CD4-positive, alpha-beta T cell treated with Interferon alpha-2 for 1 hour (primary cell): Measurements from ENCODE around the gene SH2D4B.
A peak's percentile ranks its signal among the peaks of the same experiment; 100 is the strongest.

Experiments used
- DNase-seq, 2 donors: peaks; one replicate each; pipeline ENCODE4 v3.0.0-alpha.2; 2020 to 2022

The SH2D4B gene

GRCh38 chr10:80504158-80504811 lies 33.4 kb upstream of the SH2D4B start:
- no peak for DNase-seq

- DNase-seq = no peak
Observed at GRCh38 chr10:80504897-80505465, 32.7 kb upstream of the SH2D4B start.

GRCh38 chr10:80506189-80506575 lies 31.5 kb upstream of the SH2D4B start:
- DNase-seq = no peak

DNA sequence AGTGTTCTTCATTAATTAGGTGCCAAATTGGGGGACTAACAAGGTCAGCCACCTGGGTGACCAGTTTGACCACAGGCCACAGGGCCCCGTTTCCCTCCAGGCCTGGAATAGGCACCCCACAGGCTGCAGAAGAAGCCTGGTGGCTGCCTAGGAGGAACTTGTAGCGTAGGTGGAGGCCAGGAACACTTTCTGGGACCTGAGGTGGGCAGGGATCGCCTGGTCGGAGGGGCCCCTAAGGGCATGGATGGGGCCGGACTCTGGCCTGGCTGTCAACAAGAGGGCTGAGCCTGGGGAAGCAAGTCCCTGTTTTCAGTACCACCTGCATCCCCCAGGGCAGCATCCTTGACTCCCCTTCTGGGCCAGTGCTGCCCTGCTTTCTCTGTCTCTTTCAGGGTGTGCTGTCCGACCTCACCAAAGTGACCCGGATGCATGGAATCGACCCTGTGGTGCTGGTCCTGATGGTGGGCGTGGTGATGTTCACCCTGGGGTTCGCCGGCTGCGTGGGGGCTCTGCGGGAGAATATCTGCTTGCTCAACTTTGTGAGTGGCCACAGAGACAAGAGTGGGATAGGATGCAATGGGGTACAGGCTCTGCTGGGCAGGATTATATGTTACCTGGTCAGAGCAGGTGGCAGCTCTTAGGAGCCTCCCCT lies 30.7 kb upstream of the SH2D4B start:
- no peak for DNase-seq

DNA sequence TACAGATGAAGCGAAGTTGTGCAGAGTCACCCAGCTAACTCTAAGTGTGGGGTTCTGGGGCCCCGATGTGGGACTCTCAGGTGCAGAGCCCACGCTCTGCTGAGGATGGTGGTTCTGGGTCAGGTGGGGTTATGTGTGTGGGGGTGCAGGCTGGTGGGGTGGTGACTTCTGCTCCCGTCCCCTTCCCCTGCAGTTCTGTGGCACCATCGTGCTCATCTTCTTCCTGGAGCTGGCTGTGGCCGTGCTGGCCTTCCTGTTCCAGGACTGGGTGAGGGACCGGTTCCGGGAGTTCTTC lies 28.6 kb upstream of the SH2D4B start:
- DNase-seq = no peak

DNA sequence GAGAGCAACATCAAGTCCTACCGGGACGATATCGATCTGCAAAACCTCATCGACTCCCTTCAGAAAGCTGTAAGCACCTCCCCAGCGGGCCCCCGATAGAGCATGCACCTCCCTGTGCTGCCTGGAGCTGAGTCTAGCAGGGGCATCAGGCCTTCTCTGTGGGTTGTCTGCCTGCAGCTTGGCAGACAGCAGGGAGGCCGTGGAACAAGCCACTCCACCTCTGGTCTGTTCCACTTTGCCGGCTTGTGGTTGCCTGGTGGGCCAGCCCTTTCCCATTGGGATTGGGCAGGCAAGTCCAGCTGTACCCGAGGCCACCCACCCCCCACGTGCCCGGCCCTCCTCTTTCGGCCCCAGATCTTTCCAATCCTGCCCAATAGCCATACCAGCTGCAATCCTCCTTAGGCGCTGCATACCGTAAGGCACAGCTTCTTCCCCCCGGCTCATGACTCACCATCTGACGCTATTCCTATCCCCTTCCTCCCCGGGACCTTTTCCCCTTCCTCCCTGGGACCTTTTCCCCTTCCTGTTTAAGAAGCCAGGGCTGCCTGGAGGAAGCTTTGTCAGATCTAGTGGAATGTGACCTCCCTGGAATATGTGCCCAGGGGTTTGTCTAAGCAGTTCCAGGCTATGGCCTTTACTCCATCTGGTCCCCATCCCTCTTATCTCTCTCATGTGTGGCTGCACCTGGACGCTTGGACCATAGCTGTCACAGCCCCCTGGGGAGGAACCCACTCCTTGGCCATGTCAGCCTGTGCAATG lies 28.1 kb upstream of the SH2D4B start:
- DNase-seq = no peak

- DNase-seq = no peak
Observed at GRCh38 chr10:80512031-80512526, 25.6 kb upstream of the SH2D4B start.

DNA sequence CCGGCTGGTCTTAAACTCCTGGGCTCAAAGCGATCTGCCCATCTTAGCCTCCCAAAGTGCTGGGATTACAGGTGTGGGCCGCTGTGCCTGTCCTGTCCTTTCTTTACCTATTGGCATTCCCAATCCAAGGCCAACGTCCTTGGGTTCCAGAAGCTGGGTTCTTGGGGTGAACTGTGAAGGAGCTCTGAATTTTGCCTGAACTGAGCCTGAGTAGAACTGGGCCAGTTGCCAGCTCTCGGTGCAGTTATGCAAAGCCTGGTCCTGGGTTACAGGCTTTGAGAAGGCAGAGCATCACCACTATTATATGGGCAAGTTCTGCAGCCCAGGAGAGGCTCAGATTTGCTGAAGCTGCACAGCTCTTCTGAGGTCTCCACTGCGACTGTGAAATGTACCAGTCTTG lies 24.6 kb upstream of the SH2D4B start:
- no peak for DNase-seq

GRCh38 chr10:80515511-80515910 lies 22.2 kb upstream of the SH2D4B start:
- DNase-seq = no peak

DNA sequence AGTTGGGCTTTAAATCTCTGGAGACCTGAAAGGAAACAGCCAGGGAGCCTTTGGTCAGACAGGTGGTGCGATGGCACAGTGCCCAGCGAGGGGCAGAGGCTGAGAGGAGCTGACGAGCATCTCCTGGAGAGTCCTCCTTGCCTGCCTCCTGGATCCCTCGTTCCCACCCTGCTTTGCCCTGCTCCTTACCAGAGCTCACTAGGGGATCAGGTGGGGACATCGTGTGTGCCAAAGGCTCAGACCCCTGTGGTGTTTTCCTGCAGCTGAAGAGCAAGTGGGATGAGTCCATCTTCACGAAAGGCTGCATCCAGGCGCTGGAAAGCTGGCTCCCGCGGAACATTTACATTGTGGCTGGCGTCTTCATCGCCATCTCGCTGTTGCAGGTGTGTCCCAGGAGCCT lies 21.8 kb upstream of the SH2D4B start:
- no peak for DNase-seq

GRCh38 chr10:80516506-80517075 lies 21.1 kb upstream of the SH2D4B start:
- DNase-seq = no peak

DNA sequence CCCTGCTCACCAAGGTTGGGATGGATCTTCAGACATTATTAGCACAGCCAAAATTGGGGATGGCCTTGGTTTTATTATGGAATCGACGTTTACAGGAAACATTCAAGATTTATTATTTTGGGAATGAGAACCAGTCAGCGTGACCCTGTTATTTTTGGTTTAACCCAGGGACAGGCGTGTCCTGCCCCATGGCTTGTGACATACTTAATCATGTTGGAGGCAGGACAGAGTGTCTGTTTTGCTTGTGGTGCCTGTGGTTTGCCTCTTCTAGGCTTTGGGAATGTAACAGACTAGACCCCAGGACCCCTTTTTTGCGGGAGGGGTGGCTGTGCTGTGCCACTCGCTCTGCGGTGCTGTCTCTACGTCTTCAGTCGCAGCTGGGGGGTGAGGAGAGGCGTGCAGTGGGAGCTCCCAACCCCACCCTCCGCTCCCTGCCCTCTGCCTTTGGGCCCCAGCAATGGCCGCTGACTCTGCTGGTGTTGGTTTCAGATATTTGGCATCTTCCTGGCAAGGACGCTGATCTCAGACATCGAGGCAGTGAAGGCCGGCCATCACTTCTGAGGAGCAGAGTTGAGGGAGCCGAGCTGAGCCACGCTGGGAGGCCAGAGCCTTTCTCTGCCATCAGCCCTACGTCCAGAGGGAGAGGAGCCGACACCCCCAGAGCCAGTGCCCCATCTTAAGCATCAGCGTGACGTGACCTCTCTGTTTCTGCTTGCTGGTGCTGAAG lies 20.1 kb upstream of the SH2D4B start:
- no peak for DNase-seq

DNA sequence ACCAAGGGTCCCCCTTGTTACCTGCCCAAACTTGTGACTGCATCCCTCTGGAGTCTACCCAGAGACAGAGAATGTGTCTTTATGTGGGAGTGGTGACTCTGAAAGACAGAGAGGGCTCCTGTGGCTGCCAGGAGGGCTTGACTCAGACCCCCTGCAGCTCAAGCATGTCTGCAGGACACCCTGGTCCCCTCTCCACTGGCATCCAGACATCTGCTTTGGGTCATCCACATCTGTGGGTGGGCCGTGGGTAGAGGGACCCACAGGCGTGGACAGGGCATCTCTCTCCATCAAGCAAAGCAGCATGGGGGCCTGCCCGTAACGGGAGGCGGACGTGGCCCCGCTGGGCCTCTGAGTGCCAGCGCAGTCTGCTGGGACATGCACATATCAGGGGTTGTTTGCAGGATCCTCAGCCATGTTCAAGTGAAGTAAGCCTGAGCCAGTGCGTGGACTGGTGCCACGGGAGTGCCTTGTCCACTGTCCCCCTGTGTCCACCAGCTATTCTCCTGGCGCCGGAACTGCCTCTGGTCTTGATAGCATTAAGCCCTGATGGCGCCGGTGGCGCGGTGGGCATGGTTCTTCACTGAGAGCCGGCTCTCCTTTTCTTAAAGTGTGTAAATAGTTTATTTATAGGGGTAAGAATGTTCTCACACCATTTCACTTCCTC lies 19.4 kb upstream of the SH2D4B start:
- no peak for DNase-seq

DNA sequence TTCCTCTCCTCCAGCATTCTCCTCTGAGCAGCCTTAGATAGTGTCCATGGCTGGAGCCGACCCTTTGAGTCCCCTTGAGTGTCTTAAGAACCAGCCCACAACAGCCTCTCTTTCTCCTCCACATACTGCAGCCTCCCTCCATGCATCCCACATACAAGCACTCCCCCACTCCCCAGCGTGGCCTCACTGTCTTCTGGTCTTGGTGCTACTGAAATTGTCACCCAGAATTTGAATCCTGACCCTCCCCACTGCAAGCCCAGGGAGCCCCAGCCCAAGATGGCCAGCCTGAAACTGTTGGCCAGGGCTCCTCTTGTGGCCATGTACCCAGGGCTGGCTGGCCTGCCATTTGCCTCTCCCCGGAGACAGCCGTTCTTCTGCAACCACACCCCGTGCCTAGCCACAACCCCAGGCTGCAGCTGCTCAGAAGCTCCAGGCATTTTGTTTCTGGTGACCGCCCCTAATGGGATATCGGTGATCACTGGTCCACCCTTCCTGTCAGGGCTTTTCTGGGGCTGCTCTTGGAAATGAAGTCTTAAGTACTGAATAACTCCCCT lies 18.8 kb upstream of the SH2D4B start:
- no peak for DNase-seq

- DNase-seq = no peak
Observed at GRCh38 chr10:80519936-80520650, 17.6 kb upstream of the SH2D4B start.

DNA sequence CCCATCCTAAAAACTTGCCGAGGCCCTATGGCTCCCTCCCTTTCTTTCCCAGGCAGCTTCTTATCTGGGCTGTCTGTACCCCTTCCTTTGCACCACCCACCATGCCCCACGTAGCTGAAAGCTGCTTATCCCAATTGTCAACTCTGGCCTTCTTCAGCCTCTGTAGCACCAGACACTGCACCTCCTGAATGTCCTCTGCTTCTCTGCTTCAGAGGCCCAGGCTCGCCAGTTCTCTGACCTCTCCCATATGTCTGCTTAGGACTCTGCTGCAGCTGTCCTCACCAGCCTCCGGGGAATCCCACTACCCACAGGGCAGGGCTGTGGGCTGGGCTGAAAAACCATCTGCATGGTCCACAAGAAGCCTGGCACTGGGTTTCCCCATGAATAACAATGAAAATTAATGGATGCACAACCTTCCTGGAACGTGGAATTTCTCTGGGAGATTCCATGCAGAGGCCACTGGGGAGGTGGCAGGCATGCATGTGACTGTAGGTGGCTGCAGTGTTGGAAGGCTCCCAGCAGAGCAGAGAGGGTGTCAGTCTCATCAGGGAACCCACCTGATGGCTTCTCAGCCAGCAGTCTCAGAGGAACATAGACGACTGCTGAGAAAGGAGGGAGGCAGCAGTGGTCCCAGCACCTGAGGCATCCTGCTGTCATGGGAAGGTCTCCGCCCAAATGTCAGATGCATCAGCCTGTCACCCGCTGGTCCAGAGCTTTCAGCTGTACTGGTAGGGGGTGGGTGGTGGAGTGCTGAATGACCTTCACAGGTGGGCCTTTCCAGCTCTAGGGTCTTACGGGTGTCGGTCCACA lies 16.8 kb upstream of the SH2D4B start:
- no peak for DNase-seq

- peak in 1 of 2 donors; percentile 39 for DNase-seq
Observed at GRCh38 chr10:80522756-80523363, 14.8 kb upstream of the SH2D4B start.

DNA sequence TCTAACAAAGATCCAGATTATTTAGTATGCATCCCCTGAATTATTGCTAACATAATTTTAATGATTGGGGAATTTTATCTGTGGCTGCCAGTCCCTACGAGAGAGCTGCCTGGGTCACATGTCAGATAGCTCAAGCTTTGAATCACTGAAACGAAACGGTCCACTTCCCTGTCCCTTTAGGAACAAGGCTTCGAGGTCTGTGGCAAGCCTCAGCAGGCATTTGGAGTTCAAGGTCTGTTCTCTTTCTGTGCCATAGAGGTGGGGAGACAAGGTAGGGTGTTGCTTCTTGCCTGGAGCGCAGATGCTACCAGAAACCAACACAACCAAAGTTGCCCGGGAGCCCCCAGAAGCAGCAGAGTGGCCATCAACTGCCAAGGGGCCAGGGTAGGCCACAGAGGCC lies 13.9 kb upstream of the SH2D4B start:
- no peak for DNase-seq

DNA sequence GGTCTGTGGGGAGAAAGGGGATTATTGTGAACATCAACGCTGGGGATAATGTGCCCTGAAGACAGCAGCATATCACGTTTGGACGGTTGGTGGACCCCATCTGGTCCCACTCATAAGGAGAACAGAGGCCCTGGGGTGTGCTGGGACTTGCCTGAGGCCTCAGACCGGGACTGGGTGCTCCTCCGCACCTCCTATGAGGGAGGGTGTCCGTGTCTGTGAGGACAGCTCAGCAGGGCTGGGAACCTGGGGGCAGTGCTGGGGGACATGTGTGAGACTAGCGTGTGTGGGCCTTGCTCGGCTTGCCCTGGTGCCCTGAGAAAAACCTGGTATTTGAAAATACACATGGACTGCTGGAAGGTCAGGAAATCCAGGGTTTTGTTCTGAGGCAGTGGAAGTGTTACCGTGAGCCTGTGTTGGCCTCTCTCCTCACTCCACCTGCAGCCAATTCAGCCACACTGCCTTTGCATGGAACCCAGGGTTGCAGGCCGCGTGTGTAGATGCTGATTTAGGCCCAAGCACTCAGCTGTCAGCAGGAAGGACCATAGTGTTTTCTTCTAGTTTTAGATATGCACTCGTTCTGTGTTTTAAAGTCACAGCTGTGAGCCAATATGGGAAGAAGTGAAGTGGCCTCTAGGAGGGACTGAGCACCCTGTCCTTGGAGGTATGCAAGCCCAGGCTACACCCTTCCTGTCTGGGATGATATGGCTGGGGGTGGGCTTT lies 13.4 kb upstream of the SH2D4B start:
- DNase-seq = no peak
